Testis (tissue), 3 donors: ENCODE measurements around the gene BABAM2. TPM values are rescaled to one million over a fixed set of nuclear protein-coding genes. Genes with fewer than 3 reads are reported as not detected.

Experiments used
- DNase-seq: peaks from one replicate; pipeline ENCODE4 v3.0.0-alpha.2; 2019
- H3K27ac ChIP-seq, 2 donors: fragments of 200-600 bp; sonication (generic); one replicate each; pipeline ENCODE4 v1.5.1; 2019
- H3K27me3 ChIP-seq: fragments of 200-600 bp; sonication (generic); one replicate; pipeline ENCODE4 v1.5.1; 2019
- H3K36me3 ChIP-seq: fragments of 200-600 bp; sonication (generic); one replicate; pipeline ENCODE4 v1.5.1; 2017; ENCODE audit warnings: low read depth; ENCODE audit errors: missing control alignments
- H3K4me1 ChIP-seq: fragments of 200-600 bp; sonication (generic); one replicate; pipeline ENCODE4 v1.5.1; 2019
- H3K4me3 ChIP-seq, 2 donors: fragments of 200-600 bp; sonication (generic); one replicate each; pipeline ENCODE4 v1.5.1; 2017 to 2019
- H3K9me3 ChIP-seq: fragments of 200-600 bp; sonication (generic); one replicate; pipeline ENCODE4 v1.5.1; 2017
- POLR2A ChIP-seq: fragments of 450-650 bp; IDR thresholded peaks from one replicate; pipeline ENCODE4 v1.6.1; 2017; ENCODE audit warnings: antibody characterized with exemption, mild to moderate bottlenecking, moderate library complexity
- WGBS, 2 donors: methylation state at CpG; one replicate each; pipeline ENCODE4 v1.1.5; 2018; 5-methylcytosine and 5-hydroxymethylcytosine counted together
- intact Hi-C: fragments of 100-400 bp; cut with DNase I; formaldehyde crosslinking; loops from one replicate; pipeline ENCODE4 v1.15.1; 2023; ENCODE audit warnings: low total_unique reads
- polyA plus RNA-seq: library from polyadenylated mRNA; stranded (reverse); fragments of 350-450 nt; fragmentation: Illumina TruSeq; extraction: RNeasy Lipid Tissue Mini Kit (QIAGEN cat#74804); gene quantifications from one replicate; pipeline ENCODE4 v1.2.3, GENCODE V29; 2014; ENCODE audit warnings: low read depth, low replicate concordance; ENCODE audit not compliant: insufficient read depth
- total RNA-seq, 2 donors: library from RNA; depleted of rRNA; stranded (reverse); fragments of >200 nt; gene quantifications; one replicate each; pipeline ENCODE4 v1.2.3, GENCODE V29; 2016
- TF ChIP-seq, protein P1 (sequence below), 3 experiments: fragments of 450-650 bp in 2 of 3; fragments of 200-600 bp in 1 of 3; sonication (generic) in 1 of 3; IDR thresholded peaks; one replicate each; pipeline ENCODE4 v1.5.1; 2016 to 2019; ENCODE audit warnings: antibody characterized with exemption in 3 of 3, mild to moderate bottlenecking in 2 of 3, moderate library complexity in 1 of 3

The BABAM2 gene
- total and polyA plus RNA-seq, 3 donors from 2014 or later: 49.2 to 70.6 (median 59.1) TPM

DNA sequence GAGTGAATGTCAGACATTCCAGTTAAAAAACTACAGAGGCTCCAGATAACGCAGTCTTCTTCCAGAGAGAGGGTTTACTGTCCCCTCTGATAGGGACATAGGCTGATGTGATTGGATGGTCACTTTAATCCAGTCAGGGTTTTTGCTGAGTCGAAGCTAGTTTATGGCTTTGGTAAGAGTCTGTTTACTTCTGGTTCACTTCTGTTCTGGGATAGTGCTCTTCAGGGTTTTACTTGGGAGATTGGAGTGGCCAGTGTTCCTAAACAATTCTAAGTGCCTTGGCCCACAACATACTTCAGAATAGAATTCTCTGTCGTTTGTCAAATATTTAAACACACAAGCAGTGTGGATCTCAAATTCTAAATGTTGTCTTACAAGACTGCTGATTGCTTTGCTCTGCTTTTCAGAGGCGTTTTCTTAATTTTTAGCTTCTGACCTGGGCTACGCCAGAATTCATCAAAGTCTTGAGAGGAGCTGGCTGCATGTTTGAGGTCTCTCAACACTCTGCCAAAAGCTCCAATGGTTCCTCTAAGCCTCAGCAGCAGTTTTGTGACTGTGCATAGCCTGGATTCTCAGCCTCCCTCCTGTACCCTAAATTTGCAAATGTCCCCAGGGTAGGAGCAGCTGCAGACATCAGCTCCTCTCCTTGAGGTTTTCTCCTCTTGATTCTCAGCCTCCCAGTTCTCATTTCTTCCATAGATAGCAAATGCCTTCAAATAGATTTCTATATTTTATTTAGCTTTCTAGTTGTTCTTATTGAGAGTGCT is 105.8 kb downstream of the BABAM2 start:
- Histone ChIP-seq H3K27ac (no peak overlapping the region), H3K27me3 (no peaks in the 10 kb centered on the region), H3K9me3 (no peaks in the 10 kb centered on the region), H3K4me3 (no peak overlapping the region), H3K4me1 (no peaks in the 10 kb centered on the region), H3K36me3 (no peaks in the 10 kb centered on the region)
- TF ChIP-seq POLR2A: no peak
- TF ChIP-seq, protein P1, sequence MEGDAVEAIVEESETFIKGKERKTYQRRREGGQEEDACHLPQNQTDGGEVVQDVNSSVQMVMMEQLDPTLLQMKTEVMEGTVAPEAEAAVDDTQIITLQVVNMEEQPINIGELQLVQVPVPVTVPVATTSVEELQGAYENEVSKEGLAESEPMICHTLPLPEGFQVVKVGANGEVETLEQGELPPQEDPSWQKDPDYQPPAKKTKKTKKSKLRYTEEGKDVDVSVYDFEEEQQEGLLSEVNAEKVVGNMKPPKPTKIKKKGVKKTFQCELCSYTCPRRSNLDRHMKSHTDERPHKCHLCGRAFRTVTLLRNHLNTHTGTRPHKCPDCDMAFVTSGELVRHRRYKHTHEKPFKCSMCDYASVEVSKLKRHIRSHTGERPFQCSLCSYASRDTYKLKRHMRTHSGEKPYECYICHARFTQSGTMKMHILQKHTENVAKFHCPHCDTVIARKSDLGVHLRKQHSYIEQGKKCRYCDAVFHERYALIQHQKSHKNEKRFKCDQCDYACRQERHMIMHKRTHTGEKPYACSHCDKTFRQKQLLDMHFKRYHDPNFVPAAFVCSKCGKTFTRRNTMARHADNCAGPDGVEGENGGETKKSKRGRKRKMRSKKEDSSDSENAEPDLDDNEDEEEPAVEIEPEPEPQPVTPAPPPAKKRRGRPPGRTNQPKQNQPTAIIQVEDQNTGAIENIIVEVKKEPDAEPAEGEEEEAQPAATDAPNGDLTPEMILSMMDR (IDR thresholded peaks at IDR 0.05): no peak
- intact Hi-C loops: no loop called here
- WGBS, 2 donors: 85 to 92% methylated on average over 5 of the region's 5 CpGs
- DNase-seq: no peak

DNA sequence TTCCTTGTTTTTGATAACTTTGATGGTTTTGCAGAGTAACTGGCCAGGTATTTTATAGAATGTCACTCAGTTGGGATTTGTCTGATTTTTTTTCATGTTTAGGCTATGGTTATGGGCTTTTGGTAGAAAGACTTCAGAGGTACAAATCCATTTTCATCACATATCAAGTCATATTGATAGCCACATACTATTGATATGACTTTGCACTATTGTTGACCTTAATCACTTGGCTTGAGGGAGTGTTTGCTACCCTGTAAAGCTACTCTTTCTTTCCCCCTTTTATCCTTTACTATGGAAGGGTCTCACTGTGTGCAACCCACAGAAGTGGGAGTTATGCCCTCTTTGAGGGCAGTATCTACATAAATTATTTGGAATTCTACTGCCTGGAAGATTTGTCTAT is 109.8 kb downstream of the BABAM2 start:
- Histone ChIP-seq H3K4me3 (no peak overlapping the region), H3K9me3 (no peaks in the 10 kb centered on the region), H3K36me3 (no peaks in the 10 kb centered on the region), H3K4me1 (peaks cover 3% of the 10 kb centered on the region), H3K27me3 (no peaks in the 10 kb centered on the region), H3K27ac (no peak overlapping the region)
- DNase-seq: no peak
- intact Hi-C loops: no loop called here
- no peak for TF ChIP-seq POLR2A
- TF ChIP-seq, protein P1 (IDR thresholded peaks at IDR 0.05): no peak

DNA sequence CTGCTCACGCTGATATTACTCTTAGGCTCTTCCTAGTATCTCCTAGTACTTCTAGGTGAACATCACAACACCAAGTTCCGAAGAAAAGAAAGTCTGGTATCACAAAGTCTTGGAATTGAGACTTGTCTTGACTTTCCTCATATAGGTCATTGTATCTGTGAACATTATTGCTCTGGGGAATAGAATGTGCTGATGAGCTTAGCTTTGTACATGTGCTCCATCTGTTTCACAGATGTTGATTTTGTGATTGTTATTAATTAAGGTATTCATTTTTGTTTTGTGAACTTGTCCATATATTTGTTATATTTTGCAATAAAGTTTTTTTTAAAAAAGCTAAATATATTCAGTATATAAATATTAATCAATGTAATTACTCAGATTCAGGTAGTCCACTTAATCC is 111.7 kb downstream of the BABAM2 start:
- Histone ChIP-seq H3K27me3 (no peaks in the 10 kb centered on the region), H3K27ac (no peak overlapping the region), H3K36me3 (no peaks in the 10 kb centered on the region), H3K9me3 (no peaks in the 10 kb centered on the region), H3K4me1 (peaks cover 3% of the 10 kb centered on the region), H3K4me3 (no peak overlapping the region)
- WGBS, 2 donors: 93 to 94% methylated on average over 2 of the region's 2 CpGs
- TF ChIP-seq, protein P1 (IDR thresholded peaks at IDR 0.05): no peak
- no peak for TF ChIP-seq POLR2A
- intact Hi-C loops: no loop called here
- DNase-seq: no peak

DNA sequence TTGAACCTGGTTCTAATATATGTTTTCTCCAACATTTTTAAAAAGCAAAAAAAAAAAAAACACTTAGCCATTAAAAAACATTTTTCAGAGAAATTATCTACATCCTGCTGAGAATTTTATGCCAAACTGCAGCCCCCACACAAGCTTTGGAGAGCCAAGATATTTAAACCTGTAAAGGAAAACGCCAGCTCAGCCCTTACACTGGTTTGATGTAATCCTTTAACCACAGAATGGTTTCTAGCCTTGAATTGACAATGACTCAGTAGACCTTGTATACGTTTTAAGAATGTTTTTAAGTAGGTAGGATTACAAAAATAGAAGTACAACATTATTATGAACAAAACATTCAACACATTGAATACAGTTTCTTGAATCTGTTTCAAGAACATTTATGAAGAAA is 113.6 kb downstream of the BABAM2 start:
- Histone ChIP-seq H3K4me1 (peaks cover 3% of the 10 kb centered on the region), H3K4me3 (no peak overlapping the region), H3K36me3 (no peaks in the 10 kb centered on the region), H3K27me3 (no peaks in the 10 kb centered on the region), H3K9me3 (no peaks in the 10 kb centered on the region), H3K27ac (no peak overlapping the region)
- WGBS, 2 donors: 38 to 45% methylated on average over 2 of the region's 2 CpGs
- no peak for TF ChIP-seq POLR2A
- TF ChIP-seq, protein P1 (IDR thresholded peaks at IDR 0.05): no peak
- DNase-seq: no peak
- intact Hi-C loops: no loop called here

DNA sequence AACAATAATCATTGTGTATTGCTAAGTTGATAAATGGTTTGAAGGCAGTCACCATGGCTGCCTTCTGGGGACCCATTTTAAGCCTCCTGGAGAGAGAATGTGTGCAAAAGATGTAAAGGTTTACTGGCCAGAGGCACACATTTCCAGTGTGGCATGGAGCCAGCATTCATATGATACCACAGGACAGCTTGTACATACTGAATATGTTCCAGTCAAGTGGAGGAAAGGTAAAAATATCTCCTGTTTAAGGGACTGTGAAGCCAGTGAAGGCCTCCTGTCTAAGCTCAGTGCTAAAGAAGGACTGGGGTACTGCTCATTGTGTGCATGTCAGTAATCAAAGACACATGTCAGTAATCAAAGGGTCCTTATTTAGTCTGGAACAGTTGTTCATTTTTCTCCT is 119.2 kb downstream of the BABAM2 start:
- no peaks in the 10 kb centered on the region for H3K9me3 ChIP-seq
- no peak overlapping the region for H3K4me3 ChIP-seq
- no peaks in the 10 kb centered on the region for H3K27me3 ChIP-seq
- H3K36me3 ChIP-seq: no peaks in the 10 kb centered on the region
- no peak overlapping the region for H3K27ac ChIP-seq
- peaks cover under 1% of the 10 kb centered on the region for H3K4me1 ChIP-seq
- DNase-seq: no peak
- intact Hi-C loops: no loop called here
- TF ChIP-seq, protein P1 (IDR thresholded peaks at IDR 0.05): no peak
- TF ChIP-seq POLR2A: no peak
